Peyer's patch (tissue), 4 donors: ENCODE data around the gene ARMS2. TPM values are rescaled to one million over a fixed set of nuclear protein-coding genes. Genes with fewer than 3 reads are reported as not detected.

Experiments
- DNase-seq, 3 donors: peaks; one replicate each; pipeline ENCODE4 v3.0.0-alpha.2; 2017 to 2019
- H3K27ac ChIP-seq, 4 donors: fragments of 200-600 bp; sonication (generic); one replicate each; pipeline ENCODE4 v1.5.1; 2016 to 2019
- H3K27me3 ChIP-seq, 2 donors: fragments of 200-600 bp; sonication (generic); one replicate each; pipeline ENCODE4 v1.5.1; 2019
- H3K36me3 ChIP-seq, 3 donors: fragments of 200-600 bp; sonication (generic); one replicate each; pipeline ENCODE4 v1.5.1; 2016 to 2019
- H3K4me1 ChIP-seq, 4 donors: fragments of 200-600 bp; sonication (generic); one replicate each; pipeline ENCODE4 v1.5.1; 2016 to 2019
- H3K4me3 ChIP-seq, 4 donors: fragments of 200-600 bp; sonication (generic); 1 replicate in 3 of 4; 2 replicates in 1 of 4; pipeline ENCODE4 v1.5.1; 2016 to 2019; ENCODE audit warnings: mild to moderate bottlenecking in 1 of 4
- H3K9me3 ChIP-seq, 4 donors: fragments of 200-600 bp; sonication (generic); one replicate each; pipeline ENCODE4 v1.5.1; 2016 to 2019; ENCODE audit warnings: mild to moderate bottlenecking in 1 of 4
- POLR2A ChIP-seq, 2 donors: fragments of 450-650 bp; IDR thresholded peaks; one replicate each; pipeline ENCODE4 v1.5.1; 2017; ENCODE audit warnings: antibody characterized with exemption in 2 of 2, mild to moderate bottlenecking in 2 of 2, moderate library complexity in 2 of 2
- total RNA-seq, 4 donors: library from RNA; depleted of rRNA; stranded (reverse); fragments of >200 nt; gene quantifications; one replicate each; pipeline ENCODE4 v1.1.0, GENCODE V29; 2016
- TF ChIP-seq, protein P1 (sequence below), 6 experiments: fragments of 450-650 bp in 4 of 6; fragments of 200-600 bp in 2 of 6; sonication (generic) in 1 of 6; IDR thresholded peaks; one replicate each; pipeline ENCODE4 v1.5.1; 2017 to 2019; ENCODE audit warnings: antibody characterized with exemption in 6 of 6, mild to moderate bottlenecking in 3 of 6, moderate library complexity in 1 of 6

The ARMS2 gene
- total RNA-seq, 4 donors from 2014 or later, result not detected

DNA sequence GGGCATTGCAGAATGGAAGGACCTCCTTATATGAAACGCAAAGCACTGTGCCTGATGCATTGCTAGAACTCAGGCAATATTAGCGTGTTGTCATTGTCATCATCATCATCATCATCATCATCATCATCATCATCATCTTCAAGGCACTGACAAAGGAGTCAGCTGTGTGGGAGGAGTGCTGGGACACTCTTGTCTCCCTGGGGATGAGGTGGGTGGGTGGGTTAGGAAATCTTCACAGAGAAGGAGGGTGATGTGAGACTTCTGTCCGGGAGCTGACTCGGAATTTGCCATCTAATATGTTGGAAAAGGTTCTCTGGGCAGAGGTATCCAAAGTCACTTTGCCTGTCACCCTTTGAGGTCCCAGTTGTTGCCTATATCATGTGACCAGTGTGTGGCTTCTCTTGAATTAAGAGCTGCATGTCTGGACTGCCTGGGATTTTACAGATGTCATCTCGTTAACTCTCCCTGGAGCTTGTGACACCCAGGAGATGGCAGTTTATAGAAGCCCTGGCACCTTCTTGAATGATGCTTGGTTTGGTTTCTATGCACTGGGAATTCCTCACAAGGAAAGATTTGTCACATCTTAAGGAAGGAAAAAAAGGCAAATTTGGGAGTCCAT, 14.0 kb downstream of the ARMS2 start:
- Histone ChIP-seq H3K9me3 (no peaks in the 10 kb centered on the region), H3K4me3 (no peak overlapping the region), H3K36me3 (no peaks in the 10 kb centered on the region), H3K4me1 (peaks cover 0 to 6% (median 0%) of the 10 kb centered on the region in 4 donors), H3K27ac (peak overlapping the region in 1 of 4 donors; percentile 45), H3K27me3 (no peaks in the 10 kb centered on the region)
- TF ChIP-seq, protein P1, sequence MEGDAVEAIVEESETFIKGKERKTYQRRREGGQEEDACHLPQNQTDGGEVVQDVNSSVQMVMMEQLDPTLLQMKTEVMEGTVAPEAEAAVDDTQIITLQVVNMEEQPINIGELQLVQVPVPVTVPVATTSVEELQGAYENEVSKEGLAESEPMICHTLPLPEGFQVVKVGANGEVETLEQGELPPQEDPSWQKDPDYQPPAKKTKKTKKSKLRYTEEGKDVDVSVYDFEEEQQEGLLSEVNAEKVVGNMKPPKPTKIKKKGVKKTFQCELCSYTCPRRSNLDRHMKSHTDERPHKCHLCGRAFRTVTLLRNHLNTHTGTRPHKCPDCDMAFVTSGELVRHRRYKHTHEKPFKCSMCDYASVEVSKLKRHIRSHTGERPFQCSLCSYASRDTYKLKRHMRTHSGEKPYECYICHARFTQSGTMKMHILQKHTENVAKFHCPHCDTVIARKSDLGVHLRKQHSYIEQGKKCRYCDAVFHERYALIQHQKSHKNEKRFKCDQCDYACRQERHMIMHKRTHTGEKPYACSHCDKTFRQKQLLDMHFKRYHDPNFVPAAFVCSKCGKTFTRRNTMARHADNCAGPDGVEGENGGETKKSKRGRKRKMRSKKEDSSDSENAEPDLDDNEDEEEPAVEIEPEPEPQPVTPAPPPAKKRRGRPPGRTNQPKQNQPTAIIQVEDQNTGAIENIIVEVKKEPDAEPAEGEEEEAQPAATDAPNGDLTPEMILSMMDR (IDR thresholded peaks at IDR 0.05), result no peak
- TF ChIP-seq POLR2A (IDR thresholded peaks at IDR 0.05), result no peak
- no peak for DNase-seq

DNA sequence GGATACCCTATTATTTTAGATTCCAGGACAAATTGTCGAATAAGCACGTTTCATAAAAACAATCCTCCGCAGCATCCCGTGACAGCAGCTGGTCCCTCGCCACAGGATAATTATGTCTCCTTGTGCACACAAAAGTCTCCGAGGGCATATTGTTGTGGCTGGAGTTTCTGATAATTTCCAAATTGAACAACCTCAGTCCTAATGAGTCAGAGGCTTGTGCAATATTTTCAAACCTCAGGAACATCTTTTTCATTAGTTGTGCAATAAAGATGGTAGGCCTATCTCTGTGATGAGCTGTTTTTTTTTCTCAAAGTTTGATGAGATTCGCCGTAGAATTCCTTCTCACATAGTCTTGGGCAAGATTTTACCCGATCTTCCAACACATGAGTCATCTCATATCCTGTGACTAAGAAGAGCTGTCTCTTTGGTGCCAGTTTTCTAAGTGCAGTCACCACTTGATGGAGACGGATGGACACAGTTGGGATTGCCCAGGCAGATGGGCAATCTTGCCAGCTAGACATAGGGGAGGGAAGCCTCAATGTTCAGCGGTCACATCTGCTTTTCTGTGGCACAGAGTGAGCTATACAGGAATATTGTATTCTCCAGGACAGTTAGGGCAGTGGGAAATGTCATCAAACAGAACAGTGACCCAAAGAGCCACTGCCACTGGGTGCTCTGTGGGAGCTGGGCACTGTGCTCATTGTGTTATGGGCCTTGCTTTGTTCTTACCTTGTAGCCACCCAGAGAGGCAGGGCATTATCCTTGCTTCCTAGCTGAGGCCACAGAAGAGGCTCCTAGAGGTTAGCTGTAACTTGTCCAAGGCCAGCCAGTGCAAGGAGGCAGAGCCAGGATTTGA, 14.7 kb downstream of the ARMS2 start:
- H3K4me3 ChIP-seq, result no peak overlapping the region
- no peaks in the 10 kb centered on the region for H3K36me3 ChIP-seq
- no peaks in the 10 kb centered on the region for H3K27me3 ChIP-seq
- no peaks in the 10 kb centered on the region for H3K9me3 ChIP-seq
- no peak for DNase-seq
- H3K4me1 ChIP-seq, result peaks cover 0 to 10% (median 0%) of the 10 kb centered on the region in 4 donors
- TF ChIP-seq, protein P1 (IDR thresholded peaks at IDR 0.05), result no peak
- TF ChIP-seq POLR2A (IDR thresholded peaks at IDR 0.05), result no peak
- peak overlapping the region; percentile 35 to 60 (median 46) for H3K27ac ChIP-seq

DNA sequence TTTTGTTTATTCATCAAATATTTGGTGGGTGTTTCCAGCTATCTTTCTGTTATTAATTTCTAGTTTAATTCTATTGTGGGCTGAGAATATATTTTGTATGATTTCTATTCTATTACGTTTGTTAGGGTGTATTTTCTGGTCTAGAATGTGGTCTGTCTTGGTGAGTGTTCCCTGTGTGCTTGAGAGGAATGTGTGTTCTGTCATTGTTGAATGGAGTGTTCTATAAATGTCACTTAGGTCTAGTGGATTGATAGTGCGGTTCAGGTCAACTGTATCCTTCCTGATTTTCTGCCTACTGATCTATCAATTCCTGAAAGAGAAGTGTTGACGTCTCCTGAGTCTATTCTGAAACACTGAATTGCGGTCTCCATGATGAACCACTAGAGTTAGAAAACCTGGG, 15.4 kb downstream of the ARMS2 start:
- Histone ChIP-seq H3K4me3 (no peak overlapping the region), H3K27me3 (no peaks in the 10 kb centered on the region), H3K36me3 (no peaks in the 10 kb centered on the region), H3K9me3 (no peaks in the 10 kb centered on the region), H3K27ac (peak overlapping the region in 1 of 4 donors; percentile 35), H3K4me1 (peaks cover 0 to 16% (median 0%) of the 10 kb centered on the region in 4 donors)
- no peak for DNase-seq
- TF ChIP-seq, protein P1 (IDR thresholded peaks at IDR 0.05), result no peak
- no peak for TF ChIP-seq POLR2A (IDR thresholded peaks at IDR 0.05)

DNA sequence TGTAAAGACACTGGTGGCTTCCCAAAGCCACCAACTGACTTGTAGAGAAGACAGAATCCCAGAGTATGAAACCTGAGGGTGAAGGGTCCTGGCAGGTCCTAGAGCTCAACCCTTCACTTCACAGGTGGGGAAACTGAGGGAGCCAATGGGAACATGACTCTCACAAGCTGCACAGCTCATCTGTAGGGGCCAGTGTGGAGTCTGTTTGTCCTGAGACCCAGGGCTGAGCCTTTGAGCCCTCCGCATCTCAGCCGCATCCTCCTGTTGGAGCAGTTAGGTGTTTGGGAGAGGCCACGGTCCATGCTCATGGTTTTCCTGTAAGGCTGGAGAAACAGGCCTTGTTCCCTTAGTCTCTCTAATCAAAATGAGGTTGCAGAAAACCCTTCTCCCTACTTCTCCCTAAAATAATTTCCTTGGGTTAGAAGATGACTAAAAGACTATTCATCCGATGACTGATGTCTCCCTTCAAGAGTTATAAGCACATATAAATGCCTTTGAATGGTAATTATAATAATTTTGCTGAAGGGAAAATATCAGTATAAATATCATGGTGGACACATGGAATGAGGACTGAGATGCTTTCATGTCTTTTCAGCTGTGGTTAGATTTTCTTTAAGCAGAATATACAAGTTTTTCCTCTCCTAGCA, 17.2 kb downstream of the ARMS2 start:
- Histone ChIP-seq H3K36me3 (no peaks in the 10 kb centered on the region), H3K9me3 (no peaks in the 10 kb centered on the region), H3K27ac (no peak overlapping the region), H3K27me3 (no peaks in the 10 kb centered on the region), H3K4me1 (peaks cover 0 to 30% (median 0%) of the 10 kb centered on the region in 4 donors), H3K4me3 (no peak overlapping the region)
- no peak for DNase-seq
- TF ChIP-seq, protein P1 (IDR thresholded peaks at IDR 0.05), result no peak
- TF ChIP-seq POLR2A (IDR thresholded peaks at IDR 0.05), result no peak

DNA sequence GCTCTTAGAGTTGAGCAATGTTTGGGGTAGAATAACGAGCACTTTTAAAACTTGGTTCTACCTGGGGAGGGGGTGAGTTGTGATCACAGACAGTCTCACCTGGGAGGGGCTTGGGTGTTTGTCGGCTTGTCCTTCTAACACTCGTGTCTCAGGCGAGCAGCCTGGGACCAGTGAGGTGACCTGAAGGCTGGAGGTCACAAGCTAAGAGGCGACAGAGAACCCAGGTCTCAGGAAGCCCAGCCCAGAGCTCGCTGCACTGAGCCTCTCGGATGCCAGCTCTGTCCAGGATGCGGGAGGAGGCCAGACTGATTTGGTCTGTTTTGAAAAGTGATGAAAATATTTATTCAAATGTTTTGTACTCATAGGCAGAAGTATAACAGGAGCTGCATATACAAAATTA, 18.7 kb downstream of the ARMS2 start:
- peaks cover 0 to 30% (median 0%) of the 10 kb centered on the region in 4 donors for H3K4me1 ChIP-seq
- H3K27ac ChIP-seq, result no peak overlapping the region
- TF ChIP-seq POLR2A (IDR thresholded peaks at IDR 0.05), result no peak
- TF ChIP-seq, protein P1 (IDR thresholded peaks at IDR 0.05), result no peak
- no peak for DNase-seq
- H3K9me3 ChIP-seq, result no peaks in the 10 kb centered on the region
- no peaks in the 10 kb centered on the region for H3K36me3 ChIP-seq
- no peak overlapping the region for H3K4me3 ChIP-seq
- no peaks in the 10 kb centered on the region for H3K27me3 ChIP-seq
